ENCODE measurements around the gene TSNAX. TPM values are rescaled to one million over a fixed set of nuclear protein-coding genes. Genes with fewer than 3 reads are reported as not detected.
"Not testable (repeated sequence)": the region's sequence is repeated elsewhere in the genome, so short reads cannot be mapped to it uniquely, and the experiment has no call there.

Gene TSNAX
- total and polyA plus RNA-seq, 4 donors: 32.5 to 55.6 (median 40.7) TPM

DNA sequence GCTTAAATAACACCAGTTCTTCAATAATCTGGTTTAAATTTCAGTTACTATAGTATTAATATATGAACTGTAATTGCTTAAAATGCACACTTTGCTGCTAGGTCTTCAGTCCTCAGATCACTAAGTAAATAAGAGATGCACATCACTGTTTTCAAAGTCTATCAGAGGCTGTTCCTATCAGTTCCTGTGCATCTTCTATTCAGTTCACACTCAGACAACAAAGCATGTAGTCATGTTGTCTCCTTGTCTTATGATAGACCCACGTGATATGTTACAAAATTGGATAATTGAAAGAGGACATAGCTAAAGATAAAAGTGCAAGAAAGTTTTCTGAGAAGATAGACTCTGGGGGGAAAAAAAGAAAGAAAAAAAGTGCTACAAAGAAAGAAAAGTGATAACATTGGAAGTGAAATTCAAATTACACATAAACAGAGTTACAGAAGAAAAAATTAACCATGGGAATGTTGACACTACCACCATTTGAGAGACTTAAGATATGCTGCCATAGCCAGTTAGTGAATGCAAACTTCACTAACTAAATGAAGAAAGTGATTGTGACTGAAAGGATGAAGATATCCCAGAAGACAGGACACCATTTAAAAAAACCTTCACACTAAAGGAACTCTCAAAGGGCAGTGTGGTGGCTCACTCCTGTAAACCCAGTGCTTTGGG lies 33.9 kb upstream of the TSNAX start:
- no peak overlapping the region for H3K27ac ChIP-seq (ENCODE audit: low read depth, low read length)
- no peak overlapping the region for H3K4me3 ChIP-seq (ENCODE audit: low read depth, low read length)
- no peaks in the 10 kb centered on the region for H3K27me3 ChIP-seq (ENCODE audit: control insufficient read depth, insufficient read depth, low read length)
- peaks cover 7% of the 10 kb centered on the region for H3K9me3 ChIP-seq (ENCODE audit: control insufficient read depth, insufficient read depth, low read length)
- no CpG with 5 or more reads among the region's 1 CpG for WGBS (ENCODE audit: insufficient coverage)
- no peak for DNase-seq (ENCODE audit: low read depth in 4 of 6, low spot score in 6 of 6)
- H3K4me1 ChIP-seq (ENCODE audit: control insufficient read depth, insufficient read depth, low read length): no peaks in the 10 kb centered on the region
- no peaks in the 10 kb centered on the region for H3K36me3 ChIP-seq (ENCODE audit: control insufficient read depth, insufficient read depth, low read length)

DNA sequence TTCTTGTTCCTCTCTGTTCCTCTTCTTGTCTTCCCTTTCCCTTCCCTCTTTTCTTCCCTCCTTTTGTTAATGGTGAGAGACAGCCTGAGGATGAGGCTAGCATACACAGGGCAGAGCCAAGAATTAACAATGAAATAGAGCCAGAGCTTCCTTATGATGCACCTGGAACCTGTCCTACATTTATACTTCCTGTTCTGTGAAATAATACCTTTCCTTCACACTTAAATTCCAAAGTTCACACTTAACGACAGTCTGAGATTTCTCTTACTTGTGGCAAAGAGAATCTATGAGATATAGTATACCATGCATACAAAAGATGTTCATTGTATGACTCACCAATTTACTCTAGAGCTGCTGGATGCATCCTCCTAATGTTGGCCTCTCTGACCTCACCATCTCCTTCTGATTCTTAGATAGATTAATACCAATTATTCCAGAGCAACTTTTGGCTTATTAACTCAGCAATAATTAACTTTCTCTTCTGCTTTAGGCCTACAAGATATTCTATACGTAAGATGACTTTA lies 30.8 kb upstream of the TSNAX start:
- H3K9me3 ChIP-seq (ENCODE audit: control insufficient read depth, insufficient read depth, low read length): peaks cover 9% of the 10 kb centered on the region
- no peaks in the 10 kb centered on the region for H3K36me3 ChIP-seq (ENCODE audit: control insufficient read depth, insufficient read depth, low read length)
- WGBS (ENCODE audit: insufficient coverage): no CpG with 5 or more reads among the region's 2 CpGs
- H3K4me1 ChIP-seq (ENCODE audit: control insufficient read depth, insufficient read depth, low read length): no peaks in the 10 kb centered on the region
- no peak overlapping the region for H3K27ac ChIP-seq (ENCODE audit: low read depth, low read length)
- H3K27me3 ChIP-seq (ENCODE audit: control insufficient read depth, insufficient read depth, low read length): no peaks in the 10 kb centered on the region
- no peak for DNase-seq (ENCODE audit: low read depth in 4 of 6, low spot score in 6 of 6)
- no peak overlapping the region for H3K4me3 ChIP-seq (ENCODE audit: low read depth, low read length)

DNA sequence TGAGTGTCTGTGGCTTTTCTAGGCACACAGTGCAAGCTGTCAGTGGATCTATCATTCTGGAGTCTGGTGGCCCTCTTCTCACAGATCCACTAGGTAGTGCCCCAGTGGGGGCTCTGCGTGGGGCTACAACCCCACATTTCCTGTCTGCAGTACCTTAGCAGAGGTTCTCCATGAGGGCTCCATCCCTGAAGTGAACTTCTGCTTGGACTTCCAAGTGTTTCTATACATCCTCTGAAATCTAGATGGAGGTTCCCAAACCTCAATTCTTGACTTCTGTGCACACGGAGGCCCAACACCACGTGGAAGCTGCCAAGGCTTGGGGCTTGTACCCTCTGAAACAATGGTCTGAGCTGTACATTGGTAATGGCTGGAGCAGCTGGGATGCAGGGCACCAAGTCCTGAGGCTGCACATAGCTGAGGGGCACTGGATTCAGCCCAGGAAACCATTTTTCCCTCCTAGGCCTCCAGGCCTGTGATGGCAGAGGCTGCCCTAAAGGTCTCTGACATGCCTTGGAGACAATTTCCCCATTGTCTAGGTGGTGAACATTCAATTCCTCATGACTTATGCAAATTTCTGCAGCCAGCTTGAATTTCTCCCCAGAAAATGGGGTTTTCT lies 29.2 kb upstream of the TSNAX start:
- Histone ChIP-seq H3K9me3 (ENCODE audit: control insufficient read depth, insufficient read depth, low read length) (peaks cover 11% of the 10 kb centered on the region), H3K27me3 (ENCODE audit: control insufficient read depth, insufficient read depth, low read length) (no peaks in the 10 kb centered on the region), H3K4me1 (ENCODE audit: control insufficient read depth, insufficient read depth, low read length) (no peaks in the 10 kb centered on the region), H3K4me3 (ENCODE audit: low read depth, low read length) (no peak overlapping the region), H3K36me3 (ENCODE audit: control insufficient read depth, insufficient read depth, low read length) (no peaks in the 10 kb centered on the region), H3K27ac (ENCODE audit: low read depth, low read length) (no peak overlapping the region)
- 76% methylated on average over 3 of the region's 3 CpGs for WGBS (ENCODE audit: insufficient coverage)
- DNase-seq (ENCODE audit: low read depth in 4 of 6, low spot score in 6 of 6): no peak

DNA sequence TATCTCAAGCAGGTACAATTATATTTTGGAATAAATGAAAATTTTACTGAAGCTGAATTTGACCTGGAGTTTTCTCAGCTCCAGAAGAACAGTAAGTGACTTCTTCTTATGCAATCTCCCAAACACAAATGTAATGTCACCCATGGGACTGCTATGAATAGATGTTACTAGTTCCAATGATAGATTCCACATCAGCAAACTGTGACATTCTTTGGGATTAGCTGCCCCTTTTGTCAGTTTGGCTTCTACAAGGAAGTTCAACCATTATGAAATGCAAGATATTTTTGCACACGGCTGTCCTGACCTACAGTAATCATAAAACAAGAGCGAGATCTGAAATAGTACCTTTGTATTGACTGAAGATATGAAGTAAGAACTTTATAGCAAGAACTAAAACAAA lies 27.8 kb upstream of the TSNAX start:
- Histone ChIP-seq H3K36me3 (ENCODE audit: control insufficient read depth, insufficient read depth, low read length) (no peaks in the 10 kb centered on the region), H3K27ac (ENCODE audit: low read depth, low read length) (no peak overlapping the region), H3K4me3 (ENCODE audit: low read depth, low read length) (no peak overlapping the region), H3K27me3 (ENCODE audit: control insufficient read depth, insufficient read depth, low read length) (no peaks in the 10 kb centered on the region), H3K4me1 (ENCODE audit: control insufficient read depth, insufficient read depth, low read length) (no peaks in the 10 kb centered on the region), H3K9me3 (ENCODE audit: control insufficient read depth, insufficient read depth, low read length) (peaks cover 11% of the 10 kb centered on the region)
- WGBS (ENCODE audit: insufficient coverage): no CpG with 5 or more reads among the region's 2 CpGs
- no peak for DNase-seq (ENCODE audit: low read depth in 4 of 6, low spot score in 6 of 6)

DNA sequence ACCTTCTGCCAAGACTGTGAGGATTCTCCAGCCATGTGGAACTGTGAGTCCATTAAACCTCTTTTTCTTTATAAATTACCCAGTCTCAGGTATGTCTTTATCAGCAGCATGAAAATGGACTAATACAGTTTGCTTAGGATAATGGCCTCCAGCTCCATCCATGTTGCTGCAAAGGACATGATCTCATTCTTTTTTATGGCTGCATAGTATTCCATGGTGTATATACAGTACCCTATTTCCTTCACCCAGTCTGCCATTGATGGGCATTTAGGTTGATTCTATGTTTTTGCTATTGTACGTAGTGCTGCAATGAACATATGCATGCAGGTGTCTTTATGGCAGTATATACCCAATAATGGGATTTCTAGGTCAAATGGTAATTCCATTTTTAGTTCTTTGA lies 25.3 kb upstream of the TSNAX start:
- not testable (repeated sequence) for H3K27me3 ChIP-seq (ENCODE audit: control insufficient read depth, insufficient read depth, low read length); H3K4me1 ChIP-seq (ENCODE audit: control insufficient read depth, insufficient read depth, low read length); H3K27ac ChIP-seq (ENCODE audit: low read depth, low read length); DNase-seq (ENCODE audit: low read depth in 4 of 6, low spot score in 6 of 6); H3K36me3 ChIP-seq (ENCODE audit: control insufficient read depth, insufficient read depth, low read length); H3K4me3 ChIP-seq (ENCODE audit: low read depth, low read length)
- no CpG with 5 or more reads among the region's 1 CpG for WGBS (ENCODE audit: insufficient coverage)
- peaks cover 11% of the 10 kb centered on the region for H3K9me3 ChIP-seq (ENCODE audit: control insufficient read depth, insufficient read depth, low read length)

DNA sequence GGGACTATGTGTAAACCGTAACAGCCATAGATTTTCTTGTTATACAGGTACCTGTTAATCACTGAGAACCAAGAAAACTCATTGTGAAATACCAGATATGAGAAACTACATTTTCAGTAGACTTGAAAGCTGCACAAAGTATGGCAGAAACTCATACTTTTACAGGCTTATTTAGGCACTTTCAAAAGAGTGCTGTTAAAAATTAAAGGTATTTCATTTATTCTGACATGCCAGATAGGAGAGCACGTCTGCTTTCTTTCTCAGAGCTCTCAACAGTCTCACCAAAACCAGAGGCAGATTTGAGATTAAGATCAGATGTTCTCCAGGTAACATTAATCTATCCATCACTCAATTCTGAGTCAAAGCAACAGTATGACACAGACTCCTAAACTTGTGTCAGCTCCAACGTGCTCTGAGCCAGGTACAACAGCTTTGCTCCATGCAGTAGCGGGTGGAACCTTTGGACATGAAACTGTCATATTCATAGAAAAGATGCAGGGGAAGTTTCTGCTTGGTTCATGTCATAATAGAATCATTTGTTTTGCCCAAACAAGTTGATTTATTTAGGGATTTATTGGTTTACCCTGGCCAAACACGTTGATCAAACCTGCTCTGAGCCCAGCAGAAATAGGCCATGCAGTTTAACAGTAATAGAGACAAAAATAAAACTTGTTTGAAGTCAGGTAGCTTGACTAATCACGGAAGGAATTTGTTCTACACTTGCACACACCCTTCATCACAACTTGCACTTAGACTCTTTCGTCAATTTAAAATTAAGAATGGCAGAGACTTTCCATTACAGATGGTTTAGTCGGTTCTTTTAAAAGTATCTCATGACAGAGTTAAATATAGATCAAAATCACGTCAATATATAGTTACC lies 20.8 kb upstream of the TSNAX start:
- DNase-seq (ENCODE audit: low read depth in 4 of 6, low spot score in 6 of 6): no peak
- H3K27me3 ChIP-seq (ENCODE audit: control insufficient read depth, insufficient read depth, low read length): no peaks in the 10 kb centered on the region
- H3K4me1 ChIP-seq (ENCODE audit: control insufficient read depth, insufficient read depth, low read length): no peaks in the 10 kb centered on the region
- no peak overlapping the region for H3K4me3 ChIP-seq (ENCODE audit: low read depth, low read length)
- no peaks in the 10 kb centered on the region for H3K36me3 ChIP-seq (ENCODE audit: control insufficient read depth, insufficient read depth, low read length)
- H3K27ac ChIP-seq (ENCODE audit: low read depth, low read length): no peak overlapping the region
- H3K9me3 ChIP-seq (ENCODE audit: control insufficient read depth, insufficient read depth, low read length): peaks cover 1% of the 10 kb centered on the region
- WGBS (ENCODE audit: insufficient coverage): 95% methylated on average over 3 of the region's 9 CpGs

DNA sequence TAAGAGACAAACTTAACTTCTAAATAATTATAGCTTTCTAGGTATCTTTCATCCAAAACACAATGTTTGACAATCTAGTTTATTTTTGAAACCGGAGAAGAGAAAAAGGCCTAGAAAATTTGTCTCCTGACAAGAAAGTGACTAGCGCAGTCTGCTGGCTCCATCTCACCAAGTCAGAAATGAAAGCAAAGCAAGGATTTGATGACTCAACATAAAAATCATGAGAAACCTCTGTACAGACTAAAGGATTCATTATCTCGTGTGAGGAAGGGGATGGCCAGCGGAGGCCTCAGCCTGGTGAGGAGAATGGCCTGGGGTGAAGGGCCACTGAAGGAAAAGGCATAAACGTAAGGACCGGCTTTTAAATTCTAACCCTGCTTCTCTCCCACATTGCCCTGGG lies 20.0 kb upstream of the TSNAX start:
- no peak overlapping the region for H3K27ac ChIP-seq (ENCODE audit: low read depth, low read length)
- H3K27me3 ChIP-seq (ENCODE audit: control insufficient read depth, insufficient read depth, low read length): no peaks in the 10 kb centered on the region
- WGBS (ENCODE audit: insufficient coverage): 93% methylated on average over 2 of the region's 6 CpGs
- no peaks in the 10 kb centered on the region for H3K36me3 ChIP-seq (ENCODE audit: control insufficient read depth, insufficient read depth, low read length)
- no peaks in the 10 kb centered on the region for H3K9me3 ChIP-seq (ENCODE audit: control insufficient read depth, insufficient read depth, low read length)
- H3K4me1 ChIP-seq (ENCODE audit: control insufficient read depth, insufficient read depth, low read length): no peaks in the 10 kb centered on the region
- H3K4me3 ChIP-seq (ENCODE audit: low read depth, low read length): no peak overlapping the region
- no peak for DNase-seq (ENCODE audit: low read depth in 4 of 6, low spot score in 6 of 6)

DNA sequence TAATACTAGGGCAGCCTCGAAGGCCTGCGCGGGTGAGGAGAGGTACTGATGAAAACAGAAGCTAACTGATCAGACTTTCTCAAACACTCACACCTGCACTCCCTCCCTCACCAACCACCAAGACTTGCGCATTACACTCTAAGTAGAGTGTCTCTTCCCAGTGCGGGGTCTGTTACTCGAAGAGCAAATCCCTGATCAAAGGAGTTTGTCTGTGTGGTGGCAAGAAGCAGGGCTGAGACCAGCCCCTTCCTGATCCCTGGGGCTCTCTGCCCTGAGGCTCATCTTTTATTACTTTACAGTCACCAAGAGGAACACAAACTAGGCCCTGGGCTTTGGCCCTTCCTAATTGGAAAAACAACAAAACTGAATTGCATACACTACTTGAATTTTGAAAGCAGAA lies 19.5 kb upstream of the TSNAX start:
- no peak overlapping the region for H3K27ac ChIP-seq (ENCODE audit: low read depth, low read length)
- no peaks in the 10 kb centered on the region for H3K27me3 ChIP-seq (ENCODE audit: control insufficient read depth, insufficient read depth, low read length)
- no peaks in the 10 kb centered on the region for H3K9me3 ChIP-seq (ENCODE audit: control insufficient read depth, insufficient read depth, low read length)
- no peak for DNase-seq (ENCODE audit: low read depth in 4 of 6, low spot score in 6 of 6)
- no peaks in the 10 kb centered on the region for H3K36me3 ChIP-seq (ENCODE audit: control insufficient read depth, insufficient read depth, low read length)
- 40% methylated on average over 3 of the region's 6 CpGs for WGBS (ENCODE audit: insufficient coverage)
- H3K4me1 ChIP-seq (ENCODE audit: control insufficient read depth, insufficient read depth, low read length): no peaks in the 10 kb centered on the region
- no peak overlapping the region for H3K4me3 ChIP-seq (ENCODE audit: low read depth, low read length)

DNA sequence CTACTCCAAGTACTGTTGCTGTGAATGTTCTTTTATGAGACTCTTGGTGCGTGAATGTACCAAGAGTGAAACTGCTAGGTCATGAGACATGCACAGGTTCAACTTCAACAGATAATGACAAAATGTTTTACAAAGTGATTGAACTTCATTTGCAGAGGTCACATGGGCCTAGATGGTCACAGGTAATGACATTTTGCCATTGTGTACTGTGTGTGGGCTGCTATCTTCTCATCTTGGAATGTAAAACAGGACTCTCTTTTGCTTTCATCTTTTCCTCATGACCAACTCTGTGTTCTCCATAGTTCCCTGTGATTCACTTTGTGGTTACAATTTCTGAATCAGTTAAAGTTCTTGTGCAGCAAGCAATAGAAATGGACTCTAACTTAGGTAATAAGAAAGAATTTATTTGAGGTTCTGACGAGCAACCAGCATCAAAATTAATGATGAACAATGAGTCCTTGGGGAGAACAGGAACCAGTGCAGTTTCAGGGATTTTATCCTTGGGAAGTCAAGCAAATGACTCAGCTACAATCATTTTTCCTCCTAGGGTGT lies 16.2 kb upstream of the TSNAX start:
- H3K27me3 ChIP-seq (ENCODE audit: control insufficient read depth, insufficient read depth, low read length): no peaks in the 10 kb centered on the region
- no peaks in the 10 kb centered on the region for H3K36me3 ChIP-seq (ENCODE audit: control insufficient read depth, insufficient read depth, low read length)
- H3K9me3 ChIP-seq (ENCODE audit: control insufficient read depth, insufficient read depth, low read length): no peaks in the 10 kb centered on the region
- H3K27ac ChIP-seq (ENCODE audit: low read depth, low read length): no peak overlapping the region
- WGBS (ENCODE audit: insufficient coverage): 80% methylated on average over 1 of the region's 2 CpGs
- no peak overlapping the region for H3K4me3 ChIP-seq (ENCODE audit: low read depth, low read length)
- no peak for DNase-seq (ENCODE audit: low read depth in 4 of 6, low spot score in 6 of 6)
- H3K4me1 ChIP-seq (ENCODE audit: control insufficient read depth, insufficient read depth, low read length): no peaks in the 10 kb centered on the region
